Astrocyte (in vitro differentiated cells and primary cell): ENCODE data around the gene SEMA4C. TPM values are rescaled to one million over a fixed set of nuclear protein-coding genes. Genes with fewer than 3 reads are reported as not detected.

ENCODE experiments used
- DNase-seq: peaks from one replicate; pipeline ENCODE4 v3.0.0-alpha.2; 2010; ENCODE audit warnings: low read depth
- FAIRE-seq: peaks from 2 replicates; lab custom pipeline; 2011; peaks lifted over from hg19 to GRCh38; lab: Jason Lieb, UNC
- H2AFZ ChIP-seq: 2 replicates; pipeline ENCODE4 v1.6.0; 2012; ENCODE audit warnings: low read depth, low read length, inconsistent platforms
- H3K27ac ChIP-seq: 2 replicates; pipeline ENCODE4 v1.5.1; 2011; ENCODE audit warnings: low read depth, low read length, inconsistent platforms
- H3K27me3 ChIP-seq: 2 replicates; pipeline ENCODE4 v1.6.0; 2011; ENCODE audit warnings: low read length, inconsistent platforms; ENCODE audit not compliant: insufficient read depth
- H3K36me3 ChIP-seq: 2 replicates; pipeline ENCODE4 v1.5.1; 2011; ENCODE audit warnings: low read length, inconsistent platforms; ENCODE audit not compliant: insufficient read depth
- H3K4me1 ChIP-seq: 2 replicates; pipeline ENCODE4 v1.5.1; 2011; ENCODE audit warnings: low read length, inconsistent platforms; ENCODE audit not compliant: insufficient read depth
- H3K4me2 ChIP-seq: 2 replicates; pipeline ENCODE4 v1.6.0; 2012; ENCODE audit warnings: low read length, inconsistent platforms
- H3K4me3 ChIP-seq: 2 replicates; pipeline ENCODE4 v1.5.1; 2011; ENCODE audit warnings: low read depth, mild to moderate bottlenecking, low read length, inconsistent platforms; ENCODE audit not compliant: insufficient read depth
- H3K79me2 ChIP-seq: 2 replicates; pipeline ENCODE4 v1.6.0; 2012; ENCODE audit warnings: mild to moderate bottlenecking, low read length, inconsistent platforms; ENCODE audit not compliant: insufficient read depth
- H3K9ac ChIP-seq: 2 replicates; pipeline ENCODE4 v1.6.0; 2012; ENCODE audit warnings: mild to moderate bottlenecking, low read length, inconsistent platforms
- H3K9me3 ChIP-seq: 2 replicates; pipeline ENCODE4 v1.5.1; 2012; ENCODE audit warnings: low read depth, mild to moderate bottlenecking, low read length, inconsistent platforms; ENCODE audit not compliant: insufficient read depth
- H4K20me1 ChIP-seq: 2 replicates; pipeline ENCODE4 v1.6.0; 2012; ENCODE audit warnings: low read length, inconsistent platforms; ENCODE audit not compliant: insufficient read depth
- H3K27ac Mint-ChIP-seq: one replicate; pipeline ENCODE4 v1.8.0; 2021; ENCODE audit warnings: mild to moderate bottlenecking, mixed read lengths; ENCODE audit not compliant: unreplicated experiment
- H3K27me3 Mint-ChIP-seq: one replicate; pipeline ENCODE4 v1.8.0; 2021; ENCODE audit warnings: low read depth, mixed read lengths; ENCODE audit not compliant: unreplicated experiment
- H3K36me3 Mint-ChIP-seq: one replicate; pipeline ENCODE4 v1.8.0; 2021; ENCODE audit warnings: low read depth, mixed read lengths; ENCODE audit not compliant: unreplicated experiment
- H3K4me1 Mint-ChIP-seq: one replicate; pipeline ENCODE4 v1.8.0; 2021; ENCODE audit warnings: low read depth, mixed read lengths; ENCODE audit not compliant: unreplicated experiment
- H3K4me3 Mint-ChIP-seq: one replicate; pipeline ENCODE4 v1.8.0; 2021; ENCODE audit warnings: mild to moderate bottlenecking, moderate library complexity, mixed read lengths; ENCODE audit not compliant: unreplicated experiment
- H3K9me3 Mint-ChIP-seq: one replicate; pipeline ENCODE4 v1.8.0; 2021; ENCODE audit warnings: mild to moderate bottlenecking, mixed read lengths; ENCODE audit not compliant: unreplicated experiment
- CTCF ChIP-seq: IDR thresholded peaks from 2 replicates; pipeline ENCODE4 v1.5.1; 2011; ENCODE audit warnings: low read depth, mild to moderate bottlenecking, inconsistent platforms, low read length, moderate library complexity; ENCODE audit not compliant: insufficient read depth
- EZH2 ChIP-seq: IDR thresholded peaks from 2 replicates; pipeline ENCODE4 v1.6.1; 2012; ENCODE audit warnings: mild to moderate bottlenecking, low read length, inconsistent platforms; ENCODE audit not compliant: insufficient read depth
- total RNA-seq: library from RNA; stranded (reverse); gene quantifications from 2 replicates; pipeline ENCODE4 v1.2.1, GENCODE V29; 2021

SEMA4C gene
- total RNA-seq, 1 donor from 2014 or later, result 32.8 TPM

DNA sequence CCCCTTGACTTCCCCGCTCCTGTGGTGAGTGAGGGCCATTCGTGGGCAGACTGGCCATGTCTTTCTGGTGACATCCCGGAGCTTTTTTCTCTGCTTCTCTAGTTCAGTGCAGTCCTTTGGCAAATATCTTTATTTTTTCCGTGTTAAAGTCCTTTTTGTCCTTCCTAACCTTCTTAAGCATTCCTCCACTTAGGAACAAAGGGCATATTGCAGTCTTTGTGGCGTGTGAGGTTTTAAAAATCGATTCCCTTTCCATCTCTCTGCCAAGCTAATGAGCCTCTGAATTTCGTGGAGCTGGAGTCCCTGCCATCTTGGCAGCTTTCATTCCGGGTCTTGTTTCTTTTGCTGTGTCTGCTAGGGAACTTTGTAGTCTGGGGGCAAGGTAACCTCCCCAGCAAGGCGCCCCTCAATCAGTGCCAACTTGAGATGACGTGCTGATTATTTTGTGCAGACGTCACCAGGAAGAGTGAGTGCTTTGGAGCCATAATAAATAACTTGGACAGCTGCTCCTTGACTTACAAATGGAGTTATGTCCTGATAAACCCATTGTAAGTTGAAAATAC lies 48.7 kb downstream of the SEMA4C start:
- H3K4me1 Mint-ChIP-seq, result peaks cover 4% of the 10 kb centered on the region
- no peaks in the 10 kb centered on the region for H3K27me3 ChIP-seq
- peaks cover 5% of the 10 kb centered on the region for H3K36me3 Mint-ChIP-seq
- peaks cover 9% of the 10 kb centered on the region for H3K4me1 ChIP-seq
- FAIRE-seq (no peak), DNase-seq (no peak)
- H4K20me1 ChIP-seq, result peaks cover 68% of the 10 kb centered on the region
- peaks cover 10% of the 10 kb centered on the region for H3K79me2 ChIP-seq
- H2AFZ ChIP-seq, result no peak overlapping the region
- no peak overlapping the region for H3K4me3 Mint-ChIP-seq
- H3K4me2 ChIP-seq, result no peak overlapping the region
- H3K27ac Mint-ChIP-seq, result no peak overlapping the region
- no peaks in the 10 kb centered on the region for H3K9me3 ChIP-seq
- no peaks in the 10 kb centered on the region for H3K9me3 Mint-ChIP-seq
- H3K27me3 Mint-ChIP-seq, result peaks cover 7% of the 10 kb centered on the region
- no peak overlapping the region for H3K27ac ChIP-seq
- TF ChIP-seq EZH2 (no peak), CTCF (no peak)
- H3K36me3 ChIP-seq, result no peaks in the 10 kb centered on the region
- no peak overlapping the region for H3K9ac ChIP-seq
- H3K4me3 ChIP-seq, result no peak overlapping the region

- H3K27ac Mint-ChIP-seq, result no peak overlapping the region
- no peak for FAIRE-seq
- Histone ChIP-seq H3K4me2 (no peak overlapping the region), H4K20me1 (peaks cover 68% of the 10 kb centered on the region), H3K79me2 (peaks cover 10% of the 10 kb centered on the region), H3K4me3 (no peak overlapping the region), H3K9ac (no peak overlapping the region), H3K27me3 (no peaks in the 10 kb centered on the region), H3K27ac (no peak overlapping the region), H3K4me1 (peaks cover 14% of the 10 kb centered on the region), H3K36me3 (no peaks in the 10 kb centered on the region), H2AFZ (no peak overlapping the region), H3K9me3 (no peaks in the 10 kb centered on the region)
- H3K4me1 Mint-ChIP-seq, result peaks cover 6% of the 10 kb centered on the region
- DNase-seq, result no peak
- peaks cover 7% of the 10 kb centered on the region for H3K27me3 Mint-ChIP-seq
- no peaks in the 10 kb centered on the region for H3K9me3 Mint-ChIP-seq
- no peak overlapping the region for H3K4me3 Mint-ChIP-seq
- H3K36me3 Mint-ChIP-seq, result peaks cover 5% of the 10 kb centered on the region
- no peak for TF ChIP-seq CTCF
- TF ChIP-seq EZH2, result no peak
Observed at GRCh38 chr2:96819876-96820511, 49.9 kb downstream of the SEMA4C start.
